Measurements from ENCODE around the gene HMG20B.
A peak's percentile ranks its signal among the peaks of the same experiment; 100 is the strongest.
"Not testable (repeated sequence)": the region's sequence is repeated elsewhere in the genome, so short reads cannot be mapped to it uniquely, and the experiment has no call there.

HMG20B gene

DNA sequence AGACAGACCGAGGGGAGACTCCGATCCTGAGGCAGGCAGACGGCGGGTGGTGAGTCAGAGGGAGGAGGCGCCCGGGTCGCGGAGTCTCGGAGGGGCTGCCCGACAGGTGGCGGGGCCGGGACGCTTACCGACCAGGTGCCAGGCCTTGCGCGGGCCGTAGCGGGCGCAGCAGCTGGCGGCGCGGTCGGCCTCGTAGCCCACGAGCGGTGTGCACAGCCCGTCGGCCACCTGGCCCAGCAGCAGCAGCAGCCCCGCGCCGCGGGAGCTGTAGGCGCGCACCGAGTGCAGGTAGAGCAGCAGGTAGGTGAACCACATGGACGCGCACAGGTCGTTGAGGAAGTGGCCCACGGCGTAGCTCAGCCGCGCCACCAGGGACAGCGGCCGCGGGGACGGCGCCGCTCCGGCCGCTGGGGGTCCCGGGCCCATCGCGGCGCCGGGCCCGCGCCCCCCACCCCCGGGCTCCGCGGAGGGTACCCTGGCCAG lies 15.7 kb upstream of the HMG20B start:
- DNase-seq: peak; percentile 27

DNA sequence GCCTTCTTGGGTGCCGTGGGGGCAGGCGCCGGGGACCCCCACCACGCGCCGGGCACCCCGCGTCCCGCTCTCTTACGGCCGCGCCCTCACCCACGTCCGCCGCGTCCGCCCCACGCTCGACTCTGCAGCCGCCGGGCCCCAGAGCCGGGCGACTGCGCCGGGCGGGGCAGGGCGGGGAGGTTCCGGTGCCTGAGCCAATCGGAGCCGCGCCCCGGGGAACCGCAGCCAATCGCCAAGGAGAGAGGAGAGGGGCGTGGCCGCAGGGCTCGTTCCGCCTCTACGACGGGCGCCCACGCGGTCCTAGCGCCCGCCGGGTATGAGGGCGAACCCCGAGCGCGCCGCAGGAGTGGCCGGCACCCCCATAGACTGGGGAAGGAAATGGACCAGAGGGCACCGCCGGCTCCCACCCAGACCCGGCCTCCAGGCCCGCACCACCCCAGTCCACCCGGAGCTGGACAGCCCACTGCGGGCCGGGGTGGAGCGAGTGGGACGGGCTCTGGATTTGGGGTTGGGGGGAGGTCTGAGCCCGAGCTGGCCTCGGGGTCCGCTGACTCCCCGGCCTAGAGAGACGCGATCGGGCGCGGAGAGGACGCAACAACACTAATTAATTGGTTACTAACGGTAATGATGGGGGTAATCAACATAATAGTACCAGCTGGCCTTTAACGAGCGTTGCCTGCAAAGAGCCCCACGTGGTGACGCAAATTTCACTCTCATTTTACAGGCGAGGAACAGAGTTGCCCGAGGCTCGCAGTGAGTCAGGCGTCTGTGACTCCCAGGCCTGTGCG lies 15.1 kb upstream of the HMG20B start, which contains the start of gene MFSD12:
MFSD12 (minus strand) TSS at position 126 of the 788 bp plus-strand sequence. CDS start 183 bp downstream, outside the sequence.
- peak; percentile 88 for DNase-seq

DNA sequence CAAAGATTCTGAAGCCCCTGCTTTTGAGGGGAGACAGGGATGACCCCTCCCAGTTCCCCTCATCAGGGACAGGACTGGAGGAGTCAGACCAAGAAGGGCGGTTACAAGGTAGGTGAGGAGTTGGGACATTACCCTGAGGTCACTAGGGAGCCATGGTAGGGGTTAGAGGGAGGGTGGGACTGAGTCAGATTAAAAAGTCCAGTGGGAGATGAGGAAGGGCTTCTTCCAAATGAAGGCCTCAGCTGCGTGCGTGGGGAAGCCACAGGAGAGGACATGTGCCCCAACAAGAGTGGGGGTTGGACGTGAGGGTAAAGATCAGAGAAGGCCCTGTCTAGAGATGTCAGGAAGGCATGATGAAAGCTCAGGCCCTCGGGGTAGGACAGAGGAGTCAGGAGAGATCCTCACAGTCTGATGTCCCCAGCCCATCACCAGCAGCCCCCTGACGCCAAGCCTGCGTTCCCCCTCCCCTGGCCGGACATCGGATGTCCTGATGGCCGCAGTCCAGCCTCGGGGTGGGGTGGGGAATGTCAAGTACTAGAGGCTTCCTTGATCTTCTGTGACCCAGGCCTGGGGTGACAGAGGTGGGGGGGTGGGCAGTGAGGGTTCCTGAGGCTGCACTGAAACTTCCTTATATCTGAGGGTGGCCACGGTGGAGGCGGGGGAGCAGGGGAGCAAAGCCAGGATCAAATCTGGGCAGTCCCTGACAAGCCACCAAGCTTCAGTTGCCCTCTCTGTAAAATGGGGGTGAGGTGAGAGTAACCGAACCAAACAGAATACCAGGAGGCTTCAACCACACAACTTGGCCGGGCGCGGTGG lies 8.8 kb upstream of the HMG20B start:
- no peak for DNase-seq

DNA sequence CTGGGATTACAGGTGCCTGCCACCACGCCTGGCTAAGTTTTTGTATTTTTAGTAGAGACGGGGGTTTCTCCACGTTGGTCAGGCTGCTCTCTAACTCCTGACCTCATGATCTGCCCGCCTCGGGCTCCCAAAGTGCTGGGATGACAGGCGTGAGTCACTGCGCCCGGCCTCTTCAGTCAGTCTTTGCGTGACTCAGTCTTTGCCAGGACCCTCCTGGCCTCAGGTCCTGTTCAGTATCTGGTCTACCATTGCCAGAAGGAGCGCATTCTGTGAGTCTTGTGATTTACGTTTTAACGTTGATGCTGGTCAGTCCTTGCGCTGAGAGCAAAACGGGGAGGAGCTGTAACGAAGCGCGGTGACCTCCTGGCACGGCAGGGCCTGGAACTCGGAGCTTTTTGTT lies 7.6 kb upstream of the HMG20B start:
- DNase-seq: no peak

DNA sequence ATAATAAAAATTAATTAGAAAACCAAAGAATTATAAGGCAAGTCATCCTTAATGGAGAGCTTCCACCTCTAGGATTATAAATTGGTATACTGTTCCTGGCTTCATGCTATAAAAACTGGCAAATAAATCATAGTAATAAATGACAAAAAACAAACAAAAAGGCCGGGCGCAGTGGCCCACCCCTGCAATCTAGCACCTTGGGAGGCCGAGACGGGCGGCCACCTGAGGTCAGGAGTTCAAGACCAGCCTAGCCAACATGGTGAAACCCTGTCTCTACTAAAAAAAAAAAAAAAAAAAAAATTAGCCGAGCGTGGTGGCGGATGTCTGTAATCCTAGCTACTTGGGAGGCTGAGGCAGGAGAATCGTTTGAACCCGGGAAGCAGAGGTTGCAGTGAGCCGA lies 2.7 kb upstream of the HMG20B start:
- DNase-seq: not testable (repeated sequence)

DNA sequence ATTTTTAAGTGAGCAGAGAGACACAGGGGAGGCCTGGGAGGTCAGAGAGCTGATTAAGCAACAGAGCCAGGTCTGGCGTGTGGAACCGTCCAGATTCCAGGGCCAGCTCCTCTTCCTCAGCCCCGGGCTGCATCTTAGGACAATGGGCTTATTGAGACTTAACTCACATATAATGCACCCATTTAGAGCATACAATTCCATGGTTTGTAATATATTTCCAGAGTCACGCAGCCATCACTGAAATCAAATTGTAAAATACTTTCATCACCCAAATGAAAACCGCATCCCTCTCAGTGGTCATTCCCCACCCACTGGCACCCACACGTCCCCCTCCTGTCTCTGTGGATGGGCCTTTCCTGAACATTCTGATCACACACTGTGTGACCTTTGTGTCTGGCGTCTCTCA lies 2.1 kb upstream of the HMG20B start:
- DNase-seq: no peak

DNA sequence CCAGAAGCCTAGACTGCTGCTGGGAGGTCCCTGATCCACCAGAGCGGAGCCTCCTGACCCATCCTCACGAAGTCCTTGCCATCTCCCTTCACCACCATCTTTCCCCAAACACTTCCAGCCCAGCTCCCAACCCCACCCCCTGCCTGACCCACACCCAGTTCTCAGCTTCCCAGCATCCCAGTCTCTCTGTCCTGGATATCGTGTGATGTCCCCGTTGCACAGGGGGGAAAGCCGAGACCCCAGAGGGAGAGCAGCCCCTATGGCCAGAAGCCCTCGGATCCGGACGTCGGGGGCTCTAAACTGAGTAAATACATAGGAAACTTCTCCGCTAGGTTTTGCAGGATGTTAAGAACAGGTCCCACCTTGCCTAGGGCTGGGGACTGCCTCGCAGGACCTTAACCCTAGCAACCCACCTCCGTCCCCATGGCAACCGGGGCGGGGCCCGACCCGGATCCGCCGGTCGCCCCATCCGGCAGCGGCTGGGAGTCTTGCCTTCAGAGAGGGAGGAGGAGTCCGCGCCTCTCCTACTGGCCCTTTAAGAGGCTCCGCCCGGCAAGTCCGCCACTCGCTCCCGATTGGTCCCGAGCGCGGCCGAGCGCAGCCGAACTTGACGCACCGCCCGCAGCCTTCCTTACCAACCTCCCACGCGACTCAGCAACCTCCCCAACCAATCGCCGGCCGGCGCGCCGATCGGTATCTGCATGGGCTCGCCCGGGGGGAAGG lies 451 bp upstream of the HMG20B start:
- DNase-seq: peak; percentile 99

DNA sequence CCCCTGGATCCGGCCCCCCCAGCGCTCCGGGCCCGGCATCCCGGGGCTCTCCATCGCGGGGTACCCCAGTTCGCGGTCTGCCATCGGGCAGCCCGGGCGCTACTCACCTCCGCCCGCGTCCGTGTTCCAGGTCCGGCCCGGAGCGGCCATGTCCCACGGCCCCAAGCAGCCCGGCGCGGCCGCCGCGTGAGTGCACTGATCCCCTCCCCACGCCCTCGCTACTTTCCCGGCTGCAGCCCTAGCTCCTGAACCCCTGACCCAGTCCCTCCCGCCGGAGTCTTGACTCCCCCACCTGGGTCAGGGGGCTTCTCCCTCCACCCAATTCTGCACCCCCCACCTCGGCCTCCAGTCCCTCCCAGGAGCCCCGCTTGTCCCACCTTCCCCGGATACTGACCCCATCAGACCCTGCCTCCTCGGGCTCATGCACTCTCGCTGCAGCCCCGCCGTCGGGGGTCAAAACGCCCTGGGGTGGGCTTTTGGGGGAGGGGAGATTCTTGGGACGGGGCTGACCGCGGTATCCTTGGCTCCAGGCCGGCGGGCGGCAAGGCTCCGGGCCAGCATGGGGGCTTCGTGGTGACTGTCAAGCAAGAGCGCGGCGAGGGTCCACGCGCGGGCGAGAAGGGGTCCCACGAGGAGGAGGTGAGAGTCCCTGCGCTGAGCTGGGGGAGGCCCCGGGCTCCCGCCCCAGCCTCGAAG lies 566 bp downstream of the HMG20B start:
- DNase-seq: no peak

DNA sequence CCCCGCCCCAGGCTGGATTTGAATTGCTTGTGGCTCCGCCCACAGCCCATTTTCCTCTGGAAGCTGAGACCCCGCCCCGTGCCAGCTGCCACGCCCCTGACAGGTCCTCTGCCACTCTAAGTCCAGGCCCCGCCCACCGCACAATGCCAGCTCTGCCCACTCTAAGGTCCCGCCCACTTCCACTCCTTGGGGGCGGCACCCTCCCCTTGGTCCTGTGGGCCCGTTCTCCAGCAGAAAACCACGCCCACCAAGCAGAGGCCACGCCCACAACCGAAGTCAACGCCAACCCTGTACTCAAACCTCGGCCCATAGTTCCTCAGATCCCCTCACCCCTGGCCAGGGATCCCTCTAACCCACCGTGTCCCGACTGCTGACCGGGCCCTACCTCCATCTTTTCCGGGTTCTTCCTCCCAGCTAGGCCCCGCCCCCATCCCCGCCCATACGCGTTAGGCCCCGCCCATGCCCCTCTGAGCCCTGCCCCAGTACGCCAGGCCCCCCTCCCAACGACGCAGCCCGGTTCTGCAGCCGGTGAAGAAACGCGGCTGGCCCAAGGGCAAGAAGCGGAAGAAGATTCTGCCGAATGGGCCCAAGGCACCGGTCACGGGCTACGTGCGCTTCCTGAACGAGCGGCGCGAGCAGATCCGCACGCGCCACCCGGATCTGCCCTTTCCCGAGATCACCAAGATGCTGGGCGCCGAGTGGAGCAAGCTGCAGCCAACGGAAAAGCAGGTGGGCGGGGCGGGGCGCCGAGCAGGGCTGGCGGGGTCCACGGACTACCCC lies 1.3 kb downstream of the HMG20B start:
- DNase-seq: peak; percentile 97

DNA sequence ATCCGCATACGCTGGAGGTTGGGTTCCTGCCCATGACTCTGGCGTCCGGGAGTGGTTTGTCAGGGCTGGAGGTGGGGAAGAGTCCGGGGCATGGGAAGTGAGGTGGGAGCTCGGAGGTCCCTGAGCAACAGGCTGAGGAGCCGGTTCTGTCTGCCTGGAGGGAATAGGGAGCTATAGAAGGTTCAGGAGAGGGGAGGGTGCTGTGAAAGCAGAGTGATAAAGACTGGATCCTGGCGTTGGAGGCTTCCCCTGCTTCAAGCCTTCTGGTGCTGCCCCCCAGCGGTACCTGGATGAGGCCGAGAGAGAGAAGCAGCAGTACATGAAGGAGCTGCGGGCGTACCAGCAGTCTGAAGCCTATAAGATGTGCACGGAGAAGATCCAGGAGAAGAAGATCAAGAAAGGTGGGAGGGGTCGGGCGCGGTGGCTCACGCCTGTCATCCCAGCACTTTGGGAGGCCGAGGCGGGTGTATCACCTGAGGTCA lies 2.6 kb downstream of the HMG20B start:
- DNase-seq: no peak

DNA sequence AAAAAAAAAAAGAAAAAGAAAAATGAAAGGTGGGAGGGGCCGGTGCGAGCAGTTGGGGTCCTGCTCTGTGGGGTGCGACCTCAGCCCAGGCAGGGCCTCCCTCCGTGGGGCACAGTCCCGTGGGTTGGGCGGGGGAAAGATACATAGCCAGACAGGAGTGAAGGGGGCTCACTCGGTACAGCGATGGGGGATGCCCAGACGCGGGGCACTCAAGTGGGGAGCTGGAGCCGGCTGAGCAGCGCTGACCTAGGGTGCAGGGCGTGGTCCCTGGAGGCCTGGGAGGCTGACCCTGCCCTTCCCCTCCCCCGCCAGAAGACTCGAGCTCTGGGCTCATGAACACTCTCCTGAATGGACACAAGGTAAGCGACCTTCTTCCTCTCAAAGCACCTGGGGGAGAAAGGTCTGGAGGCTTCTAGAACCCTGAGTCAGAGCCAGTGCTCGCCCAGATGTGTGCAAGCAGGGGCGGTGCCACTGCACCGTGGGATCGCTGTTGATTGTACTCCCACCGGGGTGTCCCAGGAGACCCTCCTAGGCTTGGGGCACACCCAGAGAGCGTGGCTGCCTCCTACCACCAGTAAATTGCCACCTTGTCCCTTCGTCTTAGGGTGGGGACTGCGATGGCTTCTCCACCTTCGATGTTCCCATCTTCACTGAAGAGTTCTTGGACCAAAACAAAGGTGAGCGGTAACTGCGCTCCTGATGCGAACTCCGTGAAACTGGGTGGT lies 3.4 kb downstream of the HMG20B start:
- DNase-seq: no peak

DNA sequence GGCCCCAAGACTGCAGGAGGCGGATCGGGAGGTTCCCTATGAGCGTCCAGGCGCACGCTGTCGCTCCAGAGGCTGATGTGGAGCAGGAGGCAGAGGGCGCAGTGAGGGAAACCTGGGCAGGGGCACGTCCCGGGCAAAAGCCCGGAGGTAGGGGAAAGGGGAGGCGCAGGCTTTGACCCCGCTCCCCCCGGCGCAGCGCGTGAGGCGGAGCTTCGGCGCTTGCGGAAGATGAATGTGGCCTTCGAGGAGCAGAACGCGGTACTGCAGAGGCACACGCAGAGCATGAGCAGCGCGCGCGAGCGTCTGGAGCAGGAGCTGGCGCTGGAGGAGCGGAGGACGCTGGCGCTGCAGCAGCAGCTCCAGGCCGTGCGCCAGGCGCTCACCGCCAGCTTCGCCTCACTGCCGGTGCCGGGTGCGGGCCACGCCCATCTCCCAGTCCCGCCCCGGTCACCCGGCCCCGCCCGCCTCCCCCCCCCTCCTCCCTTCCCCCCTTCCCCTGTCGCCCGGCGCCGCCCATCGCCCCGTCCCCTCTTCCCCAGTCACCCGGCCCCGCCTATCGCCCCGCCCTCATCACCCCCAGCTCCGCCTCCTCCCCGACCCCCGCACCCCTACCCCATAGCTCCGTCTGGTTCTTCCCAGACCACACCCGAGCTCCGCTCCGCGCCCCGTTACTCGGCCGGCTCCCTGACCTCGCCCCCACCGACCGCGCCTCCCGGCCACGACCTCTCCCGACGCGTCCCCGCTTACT lies 4.1 kb downstream of the HMG20B start:
- DNase-seq: no peak

DNA sequence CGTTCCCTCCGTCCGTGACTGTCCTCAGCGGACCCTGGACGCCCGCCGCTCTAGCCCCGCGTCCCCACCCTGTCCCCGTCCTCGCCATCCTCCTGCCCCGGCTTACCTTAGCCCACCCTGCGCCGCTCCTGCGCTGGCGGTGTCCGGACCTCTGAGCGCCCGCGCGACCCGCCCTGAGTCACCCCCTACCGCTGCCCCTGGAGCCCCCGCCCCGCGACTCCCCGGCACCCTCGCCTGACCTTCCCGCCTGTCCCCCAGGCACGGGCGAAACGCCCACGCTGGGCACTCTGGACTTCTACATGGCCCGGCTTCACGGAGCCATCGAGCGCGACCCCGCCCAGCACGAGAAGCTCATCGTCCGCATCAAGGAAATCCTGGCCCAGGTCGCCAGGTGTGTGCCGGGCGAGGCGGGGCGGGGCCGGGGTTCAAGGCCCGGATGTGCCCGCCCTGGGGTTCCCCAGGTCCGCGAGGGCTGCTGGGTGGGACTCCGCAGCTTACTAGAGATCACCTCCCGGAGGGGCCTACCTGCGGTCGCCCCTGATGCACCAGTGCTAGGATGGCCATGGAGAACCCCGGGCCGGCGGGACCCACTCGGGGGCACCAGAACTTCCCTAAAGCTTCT lies 5.1 kb downstream of the HMG20B start:
- DNase-seq: no peak

DNA sequence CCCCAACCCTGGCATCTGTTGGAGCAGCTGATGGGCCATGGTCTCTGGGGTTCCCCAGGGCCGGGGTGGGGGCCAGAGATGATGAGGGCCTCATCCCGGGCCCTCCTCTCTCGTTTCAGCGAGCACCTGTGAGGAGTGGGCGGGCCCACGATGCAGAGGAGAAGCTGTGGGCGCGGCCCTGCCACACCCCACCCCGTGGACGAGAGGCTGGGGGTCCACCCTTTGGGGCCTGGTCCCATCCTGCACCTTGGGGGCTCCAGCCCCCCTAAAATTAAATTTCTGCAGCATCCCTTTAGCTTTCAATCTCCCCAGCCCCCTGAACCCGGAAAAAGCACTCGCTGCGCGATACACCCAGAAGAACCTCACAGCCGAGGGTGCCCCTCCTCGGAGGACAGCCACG lies 5.6 kb downstream of the HMG20B start:
- DNase-seq: no peak

DNA sequence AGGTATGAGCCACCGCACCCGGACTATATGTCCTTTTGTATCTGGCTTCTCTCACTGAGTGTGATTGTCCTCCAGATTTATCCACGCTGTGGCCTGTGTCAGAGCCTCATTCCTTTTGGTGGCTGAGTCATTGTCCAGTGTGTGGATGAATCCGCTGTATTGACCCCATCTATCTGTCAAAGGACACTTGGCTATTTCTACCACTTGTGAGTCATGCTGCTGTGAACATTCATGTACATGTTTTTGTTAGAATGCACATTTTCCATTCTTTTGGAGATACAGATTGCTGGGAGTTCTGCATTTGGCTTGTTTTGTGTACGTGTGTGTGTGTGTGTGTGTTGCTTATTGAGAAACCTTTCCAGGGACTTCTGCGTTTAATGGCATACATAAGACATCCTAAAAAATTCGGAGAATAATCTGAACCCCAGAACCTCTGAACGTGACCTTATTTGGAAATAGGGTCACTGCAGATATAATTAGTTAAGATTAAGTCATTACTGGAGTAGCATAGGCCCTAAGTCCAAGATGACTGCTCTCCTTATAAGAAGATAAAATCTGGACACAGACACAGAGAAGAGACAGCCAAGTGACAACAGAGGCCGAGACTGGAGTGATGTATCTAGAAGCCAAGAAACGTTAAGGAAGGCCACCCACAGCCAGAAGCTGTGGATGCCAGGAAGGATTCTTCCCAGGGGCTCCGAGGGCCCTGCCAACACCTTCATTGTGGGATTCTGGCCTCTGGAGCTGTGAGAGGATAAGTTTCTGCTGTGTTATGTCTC lies 7.6 kb downstream of the HMG20B start:
- no peak for DNase-seq

DNA sequence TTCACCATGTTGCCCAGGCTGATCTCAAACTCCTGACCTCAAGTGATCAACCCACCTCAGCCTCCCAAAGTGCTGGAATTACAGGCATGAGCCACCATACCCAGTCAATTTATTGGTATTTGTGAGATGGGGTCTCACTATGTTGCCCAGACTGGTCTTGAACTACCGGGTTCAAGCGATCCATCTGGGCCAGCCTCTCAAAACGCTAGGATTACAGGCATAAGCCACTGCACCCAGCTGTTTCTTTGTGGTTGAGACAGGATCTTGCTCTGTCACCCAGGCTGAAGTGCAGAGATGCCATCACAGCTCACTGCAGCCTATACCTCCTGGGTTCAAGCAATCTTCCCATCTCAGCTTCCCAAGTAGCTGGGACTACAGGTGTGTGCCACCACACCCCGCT lies 9.0 kb downstream of the HMG20B start:
- DNase-seq: not testable (repeated sequence)

DNA sequence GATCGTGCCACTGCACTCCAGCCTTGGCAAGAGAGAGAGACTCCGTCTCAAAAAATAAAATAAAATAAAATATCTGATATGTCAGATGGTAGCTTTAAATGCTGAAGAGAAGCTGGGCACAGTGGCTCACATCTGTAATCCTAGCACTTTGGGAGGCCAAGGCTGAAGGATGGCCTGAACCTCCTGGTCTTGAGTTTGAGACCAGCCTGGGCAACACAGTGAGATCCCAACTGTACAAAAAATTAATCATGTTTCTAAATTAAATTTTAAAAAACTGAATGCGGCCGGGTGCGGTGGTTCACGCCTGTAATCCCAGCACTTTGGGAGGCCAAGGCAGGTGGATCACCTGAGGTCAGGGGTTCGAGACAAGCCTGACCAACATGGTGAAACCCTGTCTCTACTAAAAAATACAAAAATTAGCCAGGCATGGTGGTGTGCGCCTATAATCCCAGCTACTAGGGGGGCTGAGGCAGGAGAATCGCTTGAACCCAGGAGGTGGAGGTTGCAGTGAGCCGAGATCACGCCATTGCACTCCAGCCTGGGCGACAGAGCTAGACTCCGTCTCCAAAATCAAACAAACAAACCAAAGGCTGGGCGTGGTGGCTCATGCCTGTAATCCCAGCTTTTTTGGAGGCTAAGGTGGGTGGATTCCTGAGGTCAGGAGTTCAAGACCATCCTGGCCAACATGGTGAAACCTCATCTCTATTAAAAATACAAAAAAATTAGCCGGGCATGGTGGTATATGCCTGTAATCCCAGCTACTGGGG lies 11.5 kb downstream of the HMG20B start:
- DNase-seq: not testable (repeated sequence)
